COLO829 (cell line): ENCODE measurements around the gene FAM219B.
A peak's percentile ranks its signal among the peaks of the same experiment; 100 is the strongest.

Experiments
- DNase-seq: peaks from one replicate; pipeline ENCODE4 v3.0.0; 2012; ENCODE audit warnings: low spot score

FAM219B gene

DNA sequence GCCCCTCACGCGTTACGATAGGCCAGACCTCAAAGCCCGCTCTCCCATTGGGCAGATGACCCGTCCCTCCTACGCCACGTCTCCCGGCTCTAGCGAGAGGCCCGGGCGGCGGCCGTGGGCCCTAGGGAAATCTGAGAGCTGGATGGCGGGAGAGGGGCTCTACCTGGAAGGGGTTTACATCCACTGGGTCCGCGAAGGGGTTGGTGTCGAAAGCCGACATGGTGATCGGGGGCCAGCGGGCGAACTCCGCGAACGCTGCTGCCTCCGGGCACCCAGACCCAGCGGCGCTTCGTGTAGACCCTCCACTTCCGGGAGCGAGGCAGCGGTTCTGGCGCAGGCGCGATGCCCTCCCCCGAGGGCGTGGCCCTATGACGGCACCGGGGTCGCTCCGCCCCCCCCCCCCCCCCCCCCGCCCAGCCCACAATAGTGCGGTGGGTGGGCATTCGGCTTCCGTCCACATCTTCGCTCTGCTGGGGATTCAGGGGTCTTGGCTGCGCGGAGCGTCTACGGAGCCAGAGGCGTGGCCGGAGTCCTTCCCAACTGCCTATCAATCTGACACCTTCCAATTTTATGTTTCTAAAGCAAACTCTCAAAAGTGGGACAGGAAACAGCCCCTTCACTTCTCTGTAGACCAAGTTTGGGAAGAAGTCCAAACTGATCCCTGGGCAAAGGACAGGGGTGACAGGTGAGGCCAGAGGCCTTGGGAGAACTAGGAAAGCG is 33.5 kb downstream of the FAM219B start, which contains the start of gene SCAMP2:
SCAMP2 (minus strand) TSS at position 330 of the 720 bp plus-strand sequence; CDS start at position 220, 110 bp downstream.
- DNase-seq, result peak; percentile 79

DNA sequence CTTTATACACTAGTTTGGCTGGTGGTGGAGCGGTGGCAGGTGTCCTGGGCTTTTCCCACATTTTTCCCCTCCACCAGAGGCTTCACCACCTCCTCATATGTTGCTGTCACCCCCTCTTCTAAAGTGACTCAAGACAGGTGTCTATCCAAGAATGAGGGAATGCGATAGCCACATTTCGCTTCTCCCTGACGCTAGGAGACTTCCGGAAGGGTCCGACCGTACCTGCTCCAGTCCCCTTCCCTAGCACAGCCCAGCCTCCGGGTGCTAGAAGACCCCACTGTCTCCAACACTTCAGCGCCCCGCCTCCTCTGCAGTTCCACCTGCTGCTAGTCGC is 34.0 kb downstream of the FAM219B start:
- DNase-seq, result no peak

DNA sequence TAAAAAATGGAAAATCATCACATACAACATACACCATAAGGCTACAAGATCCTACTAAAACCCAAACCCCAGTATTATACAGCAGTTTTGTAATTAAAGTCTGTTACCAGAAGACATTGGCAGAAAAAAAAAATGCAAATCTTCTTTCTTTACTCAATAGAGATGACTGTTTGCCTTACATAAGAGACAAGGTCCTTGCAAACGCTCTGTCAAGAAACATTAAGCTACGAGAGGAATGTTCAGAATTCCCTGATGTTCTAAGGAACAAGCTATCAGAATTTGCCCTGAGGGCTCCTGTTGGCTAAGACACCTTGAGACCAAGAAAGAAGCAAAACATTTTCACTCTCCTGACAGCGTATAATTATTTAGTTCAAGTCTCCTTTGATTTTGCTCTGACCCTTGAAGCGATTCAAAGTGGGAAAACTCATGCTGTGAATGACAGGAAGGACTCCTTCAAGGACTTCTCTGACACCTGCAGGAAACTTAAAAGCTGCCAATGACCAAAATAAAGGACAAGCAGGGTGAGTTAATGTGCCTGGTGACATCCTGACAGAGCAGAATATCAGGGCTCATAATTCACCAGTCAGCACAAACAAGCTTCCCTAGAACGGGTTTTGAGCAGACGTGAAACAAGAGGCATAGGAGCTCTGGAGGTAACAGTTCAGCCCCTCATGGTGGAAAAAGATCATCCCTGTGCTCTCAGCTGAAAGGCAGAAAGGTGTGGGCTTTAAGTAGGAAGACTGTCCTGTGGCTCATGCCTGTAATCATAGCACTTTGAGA is 36.0 kb downstream of the FAM219B start:
- DNase-seq, result no peak

DNA sequence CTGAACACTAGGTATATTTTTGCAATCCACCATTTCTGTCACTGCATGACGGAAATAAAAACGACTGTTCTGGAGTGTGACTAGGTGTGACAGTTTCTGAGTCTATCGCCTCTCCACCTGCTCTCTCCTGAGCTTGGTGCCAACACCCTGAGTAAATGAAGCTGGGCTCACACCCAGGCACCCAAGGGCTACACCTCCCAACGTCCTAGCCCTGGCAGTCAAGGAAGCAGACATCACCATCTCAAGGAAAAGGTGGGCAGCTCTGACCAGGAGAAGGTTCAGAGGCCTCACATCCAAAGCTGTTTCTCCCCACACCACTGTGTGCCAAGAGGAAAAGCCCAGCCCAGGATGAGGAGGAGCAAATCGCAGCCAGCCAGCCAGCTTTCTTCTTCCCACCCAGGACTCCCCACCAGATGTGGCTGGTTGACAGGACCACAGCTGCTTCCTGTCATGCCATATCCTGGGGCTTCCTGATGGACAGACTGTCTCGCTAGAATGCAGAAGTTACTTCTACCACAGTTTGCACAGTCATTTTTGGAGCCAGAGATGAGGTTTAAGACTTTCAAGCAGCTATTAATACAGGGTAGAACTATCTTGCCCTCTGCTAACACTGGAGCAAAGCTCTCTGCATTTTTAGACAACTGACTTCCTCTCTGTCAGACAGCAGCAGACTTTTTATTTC is 36.8 kb downstream of the FAM219B start:
- no peak for DNase-seq

DNA sequence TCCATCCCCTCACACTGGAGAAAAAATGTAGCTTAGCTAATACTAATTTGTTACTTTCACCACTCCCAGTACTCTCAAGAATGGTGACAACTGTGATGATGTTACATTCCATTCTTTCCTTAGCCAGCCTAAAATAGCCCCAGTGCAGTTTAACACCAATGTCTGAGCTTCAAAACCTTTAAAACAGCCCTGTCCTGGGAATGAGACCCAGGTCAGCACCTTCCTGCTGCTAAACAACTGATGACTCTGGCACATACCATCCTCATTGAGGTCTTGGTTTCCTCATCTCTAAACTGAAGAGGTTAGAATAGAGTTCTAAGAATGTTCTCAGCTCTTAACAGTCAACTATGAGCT is 37.3 kb downstream of the FAM219B start:
- no peak for DNase-seq

DNA sequence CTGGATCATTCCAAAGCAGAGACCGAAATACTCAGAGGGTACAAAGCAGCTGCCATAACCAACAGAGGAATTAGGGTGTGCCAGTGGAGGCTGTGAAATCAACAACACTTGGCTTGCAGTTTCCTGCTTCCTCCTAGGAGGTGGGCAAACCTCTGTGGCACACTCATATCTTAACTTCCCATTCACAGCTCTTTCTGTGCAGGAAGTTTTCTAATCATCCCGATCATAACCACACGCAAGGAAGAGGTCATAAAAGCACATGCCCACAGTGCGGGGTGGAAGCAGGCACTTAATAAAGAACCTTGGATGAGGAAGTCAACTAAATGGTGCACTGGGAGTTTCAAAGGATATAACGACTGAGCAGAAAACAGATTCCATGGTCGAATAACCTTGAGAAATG is 38.6 kb downstream of the FAM219B start:
- DNase-seq, result no peak

DNA sequence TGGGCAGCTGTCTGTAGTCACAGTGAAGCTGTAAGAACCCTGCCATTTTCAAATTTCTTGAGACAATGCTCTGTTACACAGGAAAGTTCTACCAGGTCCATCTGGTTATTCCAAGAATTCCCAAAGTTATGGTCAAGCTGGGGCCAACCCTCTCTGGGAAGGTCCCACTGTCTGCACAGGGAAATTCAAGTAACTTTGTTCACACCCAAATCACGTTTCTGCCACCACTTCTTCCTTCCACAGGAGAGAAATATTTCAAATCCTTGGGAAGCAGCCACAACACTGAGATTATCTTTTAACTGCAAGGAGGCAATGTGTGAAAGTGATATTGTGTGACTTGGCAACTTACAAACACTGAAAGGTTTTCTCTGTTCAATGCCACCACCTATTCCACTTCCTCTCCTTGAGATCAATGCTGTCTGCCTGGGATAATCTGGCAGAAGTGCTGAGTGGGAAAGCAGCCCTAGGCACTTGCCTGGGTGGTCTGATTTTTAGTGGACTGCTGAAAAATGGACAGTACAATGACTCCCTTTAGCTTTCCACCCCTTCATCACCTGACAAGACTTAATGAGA is 39.1 kb downstream of the FAM219B start:
- DNase-seq, result no peak

DNA sequence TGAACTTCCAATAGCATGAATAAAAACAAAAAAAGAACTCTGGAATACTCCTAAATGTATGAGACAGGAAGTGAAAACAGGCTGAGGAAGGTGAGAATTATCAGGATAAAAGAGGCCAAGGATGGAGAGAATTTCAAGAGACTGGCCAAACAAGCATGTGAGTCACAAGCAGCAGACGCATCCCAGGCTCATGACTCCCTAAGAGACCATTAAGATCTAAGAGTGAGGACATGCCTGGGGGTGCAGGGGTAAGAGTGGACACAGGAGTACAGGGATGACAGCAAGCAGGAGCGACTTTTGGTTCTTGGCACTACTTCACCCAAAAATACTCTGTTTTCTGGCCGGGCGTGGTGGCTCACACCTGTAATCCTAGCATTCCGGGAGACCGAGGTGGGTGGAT is 40.6 kb downstream of the FAM219B start:
- DNase-seq, result no peak

DNA sequence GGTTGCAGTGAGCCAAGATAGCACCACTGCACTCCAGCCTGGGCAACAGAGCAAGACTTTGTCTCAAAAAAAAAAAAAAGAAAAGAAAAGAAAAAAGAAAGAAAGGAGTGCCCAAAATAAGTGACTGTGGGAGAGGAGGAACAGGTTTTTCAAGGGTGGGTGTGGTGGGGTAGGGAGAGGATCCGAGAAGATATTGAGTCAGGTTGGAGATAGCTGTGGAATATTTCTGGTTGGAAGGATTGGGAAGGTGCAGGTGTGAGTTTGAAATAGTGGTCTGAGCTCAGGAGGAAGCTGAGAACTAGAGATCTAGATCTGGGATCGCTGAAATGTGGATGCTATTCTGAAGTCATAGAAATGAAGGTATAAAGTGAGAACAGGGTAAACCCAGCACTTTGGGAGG is 41.3 kb downstream of the FAM219B start:
- no peak for DNase-seq

DNA sequence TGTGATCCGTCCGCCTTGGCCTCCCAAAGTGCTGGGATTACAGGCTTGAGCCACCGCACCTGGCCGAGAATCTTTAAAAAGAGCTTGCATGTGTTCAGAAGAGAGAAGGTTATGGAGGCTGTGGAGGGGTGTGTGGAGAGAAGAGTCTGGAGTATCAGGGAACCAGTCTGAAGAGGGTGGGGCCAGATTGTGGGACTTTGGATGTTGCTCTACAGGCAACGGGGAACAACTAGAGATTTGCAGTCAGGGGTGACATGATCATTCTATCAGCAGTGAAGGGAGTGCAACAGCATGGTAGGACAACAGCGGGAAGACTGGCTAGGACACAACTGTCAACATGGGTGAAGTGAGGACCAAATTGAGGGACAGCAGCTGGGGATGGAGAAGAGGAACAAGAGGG is 42.4 kb downstream of the FAM219B start:
- no peak for DNase-seq

DNA sequence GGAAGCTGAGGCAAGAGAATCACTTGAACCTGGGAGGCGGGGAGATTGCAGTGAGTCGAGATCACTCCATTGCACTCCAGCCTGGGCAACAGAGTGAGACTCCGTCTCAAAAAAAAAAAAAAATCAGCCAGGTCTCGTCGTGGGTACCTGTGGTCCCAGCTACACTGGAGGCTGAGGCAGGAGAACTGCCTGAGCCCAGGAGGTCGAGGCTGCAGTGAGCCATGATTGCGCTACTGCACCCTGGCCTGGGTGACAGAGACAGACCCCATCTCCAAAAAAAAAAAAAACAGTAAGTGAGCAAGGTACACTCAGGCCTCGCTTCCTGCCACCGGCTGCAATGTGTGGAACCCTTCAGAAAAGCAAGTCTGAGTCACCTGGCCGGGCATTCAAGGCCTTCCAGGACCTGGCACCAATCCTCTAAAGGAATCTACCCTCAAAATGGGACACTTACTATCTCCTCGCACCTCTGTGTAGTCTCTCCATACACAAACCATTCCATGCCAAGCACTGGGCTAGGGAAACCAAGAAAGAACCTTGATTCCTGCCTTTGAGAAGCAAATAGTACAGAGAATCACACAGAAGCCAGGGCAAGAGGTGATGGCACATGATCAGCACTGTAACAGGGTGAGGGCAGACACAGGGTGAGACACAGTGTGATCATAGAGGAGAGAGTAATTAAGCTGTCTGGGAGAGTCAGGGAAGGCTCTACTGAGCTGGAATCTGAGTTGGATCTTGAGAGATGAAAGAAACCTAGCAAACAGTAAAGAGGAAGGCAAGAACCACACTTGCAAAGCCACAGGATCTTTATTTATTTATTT is 43.2 kb downstream of the FAM219B start:
- no peak for DNase-seq

DNA sequence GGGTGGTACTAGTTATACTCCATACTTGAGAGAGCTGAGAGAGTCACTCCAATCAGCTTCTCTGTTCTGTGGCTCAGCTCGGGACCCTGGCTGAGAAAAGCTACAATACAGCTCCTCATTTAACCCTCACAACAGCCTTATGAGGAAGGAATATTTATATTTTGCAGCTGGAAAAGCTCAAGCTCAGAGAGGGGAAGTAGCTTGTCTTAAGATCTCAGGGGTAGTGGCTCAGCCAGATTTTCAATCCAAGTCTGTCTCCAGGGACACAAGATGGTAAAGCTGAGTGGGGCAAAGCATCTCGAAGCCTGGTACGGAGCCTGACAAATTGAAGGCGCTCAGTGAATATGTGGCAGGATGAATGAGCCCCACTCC is 48.3 kb downstream of the FAM219B start:
- no peak for DNase-seq

DNA sequence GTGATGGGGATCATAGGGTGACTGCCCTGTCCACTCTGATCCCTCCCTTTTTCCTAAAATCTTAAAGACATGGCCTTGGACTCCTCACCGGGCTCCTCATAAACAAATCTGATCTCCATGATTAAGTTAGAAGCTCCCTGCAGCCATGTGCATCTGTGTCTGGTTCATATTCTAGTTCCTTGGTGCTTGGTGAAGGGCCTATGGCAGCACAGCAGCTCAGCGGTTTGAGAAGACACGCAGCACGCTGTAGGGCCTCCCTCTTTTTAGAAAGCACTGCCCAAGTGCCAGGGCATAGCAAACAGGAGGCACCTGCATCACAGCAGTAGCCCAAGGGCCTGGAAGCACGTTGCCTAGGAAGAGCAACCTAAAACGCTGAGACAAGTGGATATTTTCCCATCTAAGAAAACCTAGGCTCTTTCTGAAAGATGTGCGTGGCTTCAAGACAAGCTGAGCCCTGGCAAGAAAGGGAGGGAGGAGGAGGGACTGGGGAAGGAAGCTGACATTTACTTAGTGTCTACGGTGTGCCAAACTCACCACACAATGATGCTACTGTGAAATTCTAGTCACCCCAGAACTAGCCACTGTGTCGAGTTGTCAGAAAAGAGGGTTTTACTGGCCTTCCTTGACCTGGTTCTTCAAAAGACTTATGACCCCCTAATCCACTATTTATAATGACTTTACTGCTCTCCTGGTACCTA is 48.8 kb downstream of the FAM219B start:
- DNase-seq, result no peak

DNA sequence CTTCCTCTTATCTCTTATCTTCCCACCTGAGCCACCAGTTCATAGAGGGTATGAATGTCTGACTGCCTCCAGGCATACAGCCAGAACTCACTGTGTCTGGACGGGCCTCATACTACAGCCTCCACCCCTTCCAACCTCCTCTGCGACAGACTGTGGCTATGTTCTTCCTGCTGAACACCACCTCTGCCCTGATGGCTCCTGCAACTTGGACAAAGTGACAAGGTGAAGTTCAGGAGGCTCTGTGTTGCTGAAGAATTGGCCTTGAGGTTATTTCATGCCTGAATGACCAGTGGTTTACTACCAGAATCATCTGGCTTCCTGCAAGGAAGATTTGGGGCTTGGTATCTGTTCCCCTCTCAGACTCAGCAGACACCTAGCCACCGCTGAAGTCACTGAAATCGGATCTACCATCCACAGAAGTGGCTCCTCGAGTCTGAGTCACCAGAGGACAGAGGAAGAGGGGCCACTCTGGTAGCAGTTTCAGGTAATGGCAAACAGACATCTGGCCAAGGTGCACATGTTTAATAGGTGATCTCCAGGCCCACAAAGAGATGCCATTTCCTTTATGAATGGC is 49.5 kb downstream of the FAM219B start:
- no peak for DNase-seq

DNA sequence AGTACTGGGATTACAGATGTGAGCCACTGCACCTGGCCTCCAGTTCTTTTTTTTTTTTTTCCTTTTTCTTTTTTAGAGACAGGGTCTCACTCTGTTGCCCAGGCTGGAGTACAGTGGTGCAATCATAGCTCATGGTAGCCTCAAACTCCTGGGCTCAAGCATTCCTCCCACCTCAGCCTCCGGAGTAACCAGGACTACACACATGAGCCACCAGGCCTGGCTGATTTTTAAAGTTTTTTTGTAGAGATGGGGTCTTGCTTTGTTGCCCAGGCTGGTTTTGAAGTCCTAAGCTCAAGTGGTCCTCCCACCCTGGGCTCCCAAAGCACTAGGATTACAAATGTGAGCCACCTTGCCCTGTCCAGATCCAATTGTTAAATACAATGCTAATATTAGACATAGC is 50.1 kb downstream of the FAM219B start:
- no peak for DNase-seq

DNA sequence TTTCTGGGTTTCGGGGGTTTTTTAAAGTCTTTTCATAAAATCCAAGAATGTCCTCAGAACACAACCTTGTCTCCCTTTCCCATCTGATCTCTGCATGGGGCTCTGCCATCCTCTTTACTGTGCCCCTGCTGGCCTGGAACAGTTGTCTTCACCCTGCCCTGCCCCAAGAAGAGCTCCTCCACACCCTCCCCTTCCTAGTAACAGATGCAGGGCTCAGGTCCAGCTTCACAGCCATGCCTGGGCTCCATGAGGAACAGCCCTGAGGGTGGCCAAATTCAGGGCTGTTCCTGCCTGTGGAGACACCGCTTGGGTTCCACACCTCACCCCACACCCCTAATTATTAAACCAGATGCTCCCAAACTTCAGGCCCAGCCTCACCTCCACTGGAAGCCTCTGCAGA is 50.8 kb downstream of the FAM219B start:
- DNase-seq, result no peak

DNA sequence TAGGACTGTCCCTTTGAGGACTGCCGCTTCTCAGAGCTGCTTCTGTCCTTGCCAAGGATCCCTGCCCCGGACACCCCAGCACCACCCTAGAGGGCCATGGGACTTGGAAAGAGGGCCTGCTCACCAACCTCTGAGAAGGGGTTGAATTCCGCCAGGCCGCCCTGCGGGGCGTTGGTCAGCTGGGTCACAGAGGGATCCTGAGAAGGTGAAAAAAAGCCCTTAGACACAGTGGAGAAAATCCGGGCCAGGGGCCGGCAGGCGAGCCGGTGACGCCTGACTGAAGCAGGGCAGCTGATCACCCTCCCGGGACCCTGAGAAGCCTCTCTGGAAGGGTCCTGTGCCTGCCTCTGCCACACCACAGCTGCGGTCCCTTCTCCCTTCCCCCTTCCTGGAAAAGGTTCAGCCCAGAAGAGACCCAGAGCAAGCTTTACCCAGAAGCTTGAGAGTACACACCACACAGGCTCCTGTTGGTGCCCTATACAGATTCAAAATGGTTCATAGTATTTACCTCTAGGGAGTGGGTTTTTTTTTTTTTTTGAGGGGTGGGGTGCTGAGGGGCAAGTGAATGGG is 52.1 kb downstream of the FAM219B start:
- DNase-seq, result no peak

DNA sequence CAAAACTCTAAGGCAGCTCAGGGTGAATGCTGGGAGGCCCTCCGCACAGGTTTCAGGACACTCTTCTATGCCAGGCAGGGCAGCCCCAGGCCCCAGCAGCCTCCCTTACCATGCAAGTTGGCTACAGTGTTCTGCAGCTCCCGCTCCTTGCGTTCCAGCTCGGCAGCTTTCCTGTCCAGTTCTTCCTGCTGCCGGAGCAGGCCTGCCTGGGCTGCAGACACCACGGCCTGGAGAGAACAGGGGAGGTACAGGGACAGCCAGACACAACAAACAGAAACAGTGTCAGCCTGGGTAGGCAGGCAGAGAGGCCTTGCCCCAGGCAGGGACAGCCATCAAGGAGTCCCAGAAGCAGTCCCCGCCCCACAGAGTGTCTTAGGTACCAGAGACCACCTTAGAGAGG is 54.7 kb downstream of the FAM219B start:
- DNase-seq, result no peak

DNA sequence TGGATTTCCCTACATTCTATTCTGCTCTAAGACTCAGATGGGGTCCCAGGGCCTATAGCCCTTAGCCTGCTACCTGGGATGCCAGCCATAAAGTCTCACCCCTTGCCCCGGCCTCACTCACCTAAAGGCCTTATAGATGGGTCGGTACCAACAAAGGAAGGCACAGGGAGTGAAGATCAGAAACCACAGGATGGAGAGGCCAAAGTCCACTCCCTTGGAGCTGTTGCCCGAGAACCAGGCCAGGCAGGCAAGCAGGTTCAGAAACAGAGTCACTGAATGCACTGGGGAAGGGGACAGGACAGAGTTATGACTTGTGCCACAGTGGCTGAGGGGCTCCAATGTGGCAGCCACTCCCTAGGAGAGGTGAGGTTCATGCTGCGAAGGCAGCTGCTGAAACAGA is 56.3 kb downstream of the FAM219B start:
- no peak for DNase-seq
